K562 (cell line): ENCODE data around the gene AIG1. TPM values are rescaled to one million over a fixed set of nuclear protein-coding genes. Genes with fewer than 3 reads are reported as not detected.

Source experiments
- ATAC-seq: fragments of 200-7000 bp; cut with Tn5 transposase; 3 replicates; pipeline ENCODE4 v1.9.1; 2020; ENCODE audit warnings: moderate library complexity
- BruUV-seq: library from RNA; stranded (reverse); fragments of 400-500 nt; replicated peaks from 2 replicates; lab custom pipeline; 2021; lab: Mats Ljungman, UMichigan
- CTCF ChIA-PET: fragments of 300-600 bp; formaldehyde crosslinking; extraction: SDS; loops from one replicate; lab custom pipeline; 2021; ENCODE audit warnings: low intra/inter-chr PET ratio; lab: Yijun Ruan, JAX
- POLR2A ChIA-PET: fragments of 300-600, 350-650 bp; sonication (Branson Sonifier 250); formaldehyde crosslinking; extraction: SDS; loops from one replicate; lab custom pipeline; 2021; ENCODE audit warnings: antibody characterized with exemption, inconsistent platforms; lab: Yijun Ruan, JAX
- DNase-seq, 4 experiments: peaks; one replicate each; pipeline versions ENCODE4 v3.0.0 to v3.0.0-alpha.2; 2011 to 2018; ENCODE audit warnings: low spot score in 3 of 4, mixed read lengths in 3 of 4; ENCODE audit errors: extremely low read depth in 1 of 4
- FAIRE-seq: peaks from 2 replicates; lab custom pipeline; 2011; peaks lifted over from hg19 to GRCh38; lab: Jason Lieb, UNC
- H2AFZ ChIP-seq: 2 replicates; pipeline ENCODE4 v1.6.0; 2011; ENCODE audit warnings: low read depth, low read length, control low read depth, inconsistent platforms
- H3K27ac ChIP-seq: fragments of 200-600 bp; 3 replicates; pipeline ENCODE4 v1.8.0; 2011; ENCODE audit warnings: low read depth, mild to moderate bottlenecking, control low read depth, inconsistent platforms, low read length, moderate library complexity, mixed read lengths; ENCODE audit errors: extremely low read depth
- H3K27me3 ChIP-seq, 2 experiments: fragments of 300-600 bp in 1 of 2; 2 replicates in 1 of 2; 3 replicates in 1 of 2; pipeline versions ENCODE4 v1.6.0 to v1.8.0; 2011; ENCODE audit warnings: inconsistent platforms in 2 of 2, low read length in 2 of 2, mild to moderate bottlenecking in 1 of 2, mixed read lengths in 1 of 2, moderate library complexity in 1 of 2; ENCODE audit not compliant: control insufficient read depth in 2 of 2, insufficient read depth in 2 of 2
- H3K36me3 ChIP-seq: fragments of 300-600 bp; 3 replicates; pipeline ENCODE4 v1.8.0; 2011; ENCODE audit warnings: mild to moderate bottlenecking, low read length, inconsistent platforms; ENCODE audit not compliant: control insufficient read depth, insufficient read depth
- H3K4me1 ChIP-seq, 2 experiments: fragments of 200-600 bp in 1 of 2; replicated peaks in 1 of 2; 2 replicates in 1 of 2; 3 replicates in 1 of 2; pipeline versions ENCODE4 v1.5.1 to v1.8.0; 2011; ENCODE audit warnings: inconsistent platforms in 2 of 2, low read length in 2 of 2, mild to moderate bottlenecking in 1 of 2, mixed read lengths in 1 of 2, moderate library complexity in 1 of 2; ENCODE audit not compliant: control insufficient read depth in 2 of 2, insufficient read depth in 2 of 2
- H3K4me2 ChIP-seq: 2 replicates; pipeline ENCODE4 v1.6.1; 2011; ENCODE audit warnings: low read length, control low read depth, inconsistent platforms, mixed read lengths; ENCODE audit not compliant: insufficient read depth
- H3K4me3 ChIP-seq: fragments of 200-600 bp; sonication (generic), shearing (Covaris generic); 2 replicates; pipeline ENCODE4 v1.5.1; 2016; ENCODE audit warnings: control low read depth, inconsistent platforms
- H3K79me2 ChIP-seq: fragments of 200-600 bp; 3 replicates; pipeline ENCODE4 v1.8.0; 2011; ENCODE audit warnings: low read length, inconsistent platforms; ENCODE audit not compliant: control insufficient read depth, insufficient read depth
- H3K9ac ChIP-seq, 2 experiments: 2 replicates each; pipeline versions ENCODE4 v1.6.0 to v1.6.1; 2011; ENCODE audit warnings: low read depth in 2 of 2, low read length in 2 of 2, control low read depth in 1 of 2, inconsistent platforms in 1 of 2, mild to moderate bottlenecking in 1 of 2, mixed read lengths in 1 of 2; ENCODE audit not compliant: insufficient read depth in 1 of 2
- H3K9me1 ChIP-seq: one replicate; pipeline ENCODE4 v1.6.0; 2011; ENCODE audit warnings: inconsistent platforms, mild to moderate bottlenecking, low read length, moderate library complexity; ENCODE audit not compliant: control insufficient read depth, insufficient read depth
- H3K9me3 ChIP-seq: replicated peaks from 2 replicates; pipeline ENCODE4 v1.5.1; 2011; ENCODE audit warnings: low read depth, low read length, inconsistent platforms; ENCODE audit not compliant: control insufficient read depth, insufficient read depth
- H4K20me1 ChIP-seq: replicated peaks from 2 replicates; pipeline ENCODE4 v1.6.1; 2011; ENCODE audit warnings: low read length, inconsistent platforms, mixed read lengths; ENCODE audit not compliant: control insufficient read depth, insufficient read depth
- AFF1 ChIP-seq, 2 experiments: fragments of 450-650 bp; IDR thresholded peaks; 2 replicates each; pipeline ENCODE4 v1.6.1; 2018; ENCODE audit warnings: mild to moderate bottlenecking in 2 of 2, low read depth in 1 of 2; ENCODE audit not compliant: partially characterized antibody in 2 of 2
- ATF3 ChIP-seq, 2 experiments: fragments of 450-650 bp in 1 of 2; sonication (generic) in 1 of 2; formaldehyde crosslinking in 1 of 2; IDR thresholded peaks in 1 of 2; conservative IDR thresholded peaks in 1 of 2; 2 replicates each; pipeline versions ENCODE4 v1.6.1 to v1.8.1; 2016 to 2023; ENCODE audit warnings: mild to moderate bottlenecking in 2 of 2, moderate library complexity in 2 of 2, inconsistent platforms in 1 of 2, missing genetic modification reagents in 1 of 2
- C11orf30 ChIP-seq: fragments of 450-650 bp; IDR thresholded peaks from 2 replicates; pipeline ENCODE4 v1.6.1; 2016; ENCODE audit warnings: low read depth, mild to moderate bottlenecking
- CHD1 ChIP-seq: fragments of 200-600 bp; sonication (generic); IDR thresholded peaks from one replicate; pipeline ENCODE4 v1.6.1; 2012; ENCODE audit warnings: mild to moderate bottlenecking, moderate library complexity, low read length, inconsistent platforms
- DPF2 ChIP-seq: fragments of 450-650 bp; IDR thresholded peaks from 2 replicates; pipeline ENCODE4 v1.6.1; 2016
- GTF2E2 ChIP-seq: fragments of 200-800 bp; sonication (Bioruptor generic); IDR thresholded peaks from 2 replicates; pipeline ENCODE4 v1.6.1; 2016; ENCODE audit warnings: missing genetic modification characterization, missing compliant biosample characterization
- JUN ChIP-seq, 2 experiments: sonication (generic) in 1 of 2; formaldehyde crosslinking in 1 of 2; IDR thresholded peaks; 2 replicates each; pipeline versions ENCODE4 v1.6.1 to v1.8.0; 2012 to 2022; ENCODE audit warnings: borderline replicate concordance in 2 of 2, mild to moderate bottlenecking in 2 of 2, improper control_type of control experiment in 1 of 2, low read depth in 1 of 2, low read length in 1 of 2, missing genetic modification reagents in 1 of 2
- MAFG ChIP-seq: fragments of 450-650 bp; conservative IDR thresholded peaks from 2 replicates; pipeline ENCODE4 v1.6.1; 2016; ENCODE audit warnings: missing genetic modification characterization, missing compliant biosample characterization
- POLR2H ChIP-seq: IDR thresholded peaks from 2 replicates; pipeline ENCODE4 v1.6.1; 2016; ENCODE audit warnings: missing genetic modification characterization, low read depth, mild to moderate bottlenecking, control low read depth, missing compliant biosample characterization, moderate library complexity
- SMARCE1 ChIP-seq: fragments of 450-650 bp; IDR thresholded peaks from 2 replicates; pipeline ENCODE4 v1.7.1; 2016; ENCODE audit warnings: mild to moderate bottlenecking
- ZBTB12 ChIP-seq: fragments of 250-450 bp; sonication (Bioruptor Pico); IDR thresholded peaks from 2 replicates; pipeline ENCODE4 v1.4.0; 2020
- ZC3H8 ChIP-seq: fragments of 450-650 bp; IDR thresholded peaks from 2 replicates; pipeline ENCODE4 v1.6.1; 2017
- ZEB2 ChIP-seq: fragments of 450-650 bp; IDR thresholded peaks from 2 replicates; pipeline ENCODE4 v1.6.1; 2016
- ZNF217 ChIP-seq: sonication (generic); formaldehyde crosslinking; IDR thresholded peaks from 2 replicates; pipeline ENCODE4 v1.8.0; 2022; ENCODE audit warnings: mild to moderate bottlenecking, missing genetic modification reagents
- ZNF354B ChIP-seq: fragments of 250-450 bp; sonication (Bioruptor Pico); IDR thresholded peaks from 2 replicates; pipeline ENCODE4 v1.4.0; 2020
- WGBS: fragments of 100-300 bp; shearing (Covaris generic); methylation state at CpG from one replicate; pipeline ENCODE4 v1.1.6; 2016; ENCODE audit warnings: low coverage, mixed read lengths; ENCODE audit not compliant: insufficient coverage; ENCODE audit errors: missing lambda C conversion rate; 5-methylcytosine and 5-hydroxymethylcytosine counted together
- in situ Hi-C: fragments of 300-500 bp; cut with MboI; formaldehyde crosslinking; loops from 4 replicates; pipeline ENCODE4 v1.15.0; 2018; ENCODE audit warnings: inconsistent platforms, mixed read lengths
- intact Hi-C: fragments of 100-400 bp; cut with micrococcal nuclease; formaldehyde crosslinking; loops from 2 replicates; pipeline ENCODE4 v1.14.2; 2022
- polyA plus RNA-seq, 8 experiments: library from polyadenylated mRNA; depleted of rRNA in 4 of 8; stranded (reverse) in 5 of 8; unstranded in 3 of 8; fragments of >200 nt; fragmentation: Nextera tagmentation in 2 of 8; fragmentation: Illumina TruSeq in 1 of 8; extraction: Ambion mirVana in 2 of 8; extraction: Trizol in 1 of 8; gene quantifications; 2 replicates each; pipeline versions ENCODE4 v1.2.1 to v1.2.3, GENCODE V29; 2011 to 2014; ENCODE audit warnings: inconsistent platforms in 1 of 8, missing spikeins in 1 of 8
- total RNA-seq, 7 experiments: library from RNA; depleted of rRNA in 6 of 7; stranded (reverse); fragments of >200 nt in 6 of 7; fragmentation: Illumina TruSeq in 2 of 7; extraction: Trizol in 2 of 7; gene quantifications; 2 replicates each; pipeline versions ENCODE4 v1.2.1 to v1.2.3, GENCODE V29; 2011 to 2021; ENCODE audit warnings: low replicate concordance in 1 of 7

The AIG1 gene
- total and polyA plus RNA-seq, 9 of the 15 experiments (the other 6 are each of a cell fraction or from before 2014, with no cell fraction given), result 74.8 to 333 (median 127) TPM

DNA sequence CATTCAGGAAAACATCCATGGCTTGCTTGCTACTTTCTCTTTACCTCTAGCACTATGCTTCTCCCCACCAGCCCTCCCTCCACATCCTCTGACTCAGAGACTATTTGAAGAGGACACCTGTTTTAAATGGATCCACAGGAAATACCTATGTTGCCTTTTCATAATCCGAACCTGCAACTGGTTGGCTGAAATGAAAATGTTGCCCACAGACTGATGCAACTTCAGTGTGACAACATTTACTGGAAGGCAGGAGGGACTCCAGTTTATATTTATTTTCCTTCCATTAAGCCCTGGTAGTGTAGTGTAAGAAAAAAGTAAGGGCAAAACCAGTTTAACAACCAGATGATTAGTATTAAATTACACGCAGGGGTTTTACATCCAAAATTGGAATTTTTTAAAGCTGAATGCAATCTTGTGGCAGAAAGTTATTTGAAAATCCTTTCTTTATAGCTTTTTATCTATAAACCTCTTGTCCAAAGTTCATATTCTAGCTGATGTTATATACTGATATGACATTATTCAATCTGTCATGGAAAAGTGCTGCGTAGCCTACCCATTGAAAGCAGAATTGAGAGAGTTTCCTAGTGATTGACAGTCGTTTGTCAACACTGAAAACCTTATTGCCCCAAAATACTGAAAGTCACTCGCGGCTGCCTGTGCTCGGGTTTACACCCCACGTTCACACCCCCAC lies 881 bp upstream of the AIG1 start:
- Histone ChIP-seq H3K79me2 (peaks cover 37% of the 10 kb centered on the region), H3K4me3 (peak overlapping the region; percentile 59), H3K9me1 (no peaks in the 10 kb centered on the region), H3K9me3 (no peaks in the 10 kb centered on the region), H3K27ac (peak overlapping the region; percentile 92), H3K4me2 (peak overlapping the region; percentile 86), H3K9ac (peak overlapping the region; percentile 74 to 95), H3K27me3 (no peaks in the 10 kb centered on the region), H3K36me3 (no peaks in the 10 kb centered on the region), H3K4me1 (peaks cover 9 to 32% of the 10 kb centered on the region in 2 experiments; a peak in 4 of 5 replicates), H4K20me1 (no peaks in the 10 kb centered on the region), H2AFZ (peak overlapping the region; percentile 92)
- in situ Hi-C loops, result no loop called here
- intact Hi-C loops, result loop anchor here (1.0 to 5.0 kb wide), 3 partner anchors 104 to 219 kb away; no protein-coding TSS in a partner anchor
- ChIA-PET CTCF (no interaction called here), POLR2A (interaction anchor here (0.6 to 2.3 kb wide), 7 partner anchors 9 to 363 kb away, joined by 3 to 6 read pairs (median 3); no protein-coding TSS in a partner anchor)
- DNase-seq (peak in 1 of 4 experiments; percentile 16), FAIRE-seq (no peak), ATAC-seq (0 out of 3 replicates have a peak, but pooled peaks have one; percentile 1)
- TSS peak; percentile 77 for BruUV-seq
- 4% methylated on average over 8 of the region's 8 CpGs for WGBS
- peak; percentile 63; the same call in 1 of the 2 replicates for TF ChIP-seq POLR2H (tag)
- no peak for TF ChIP-seq ZBTB12
- no peak for TF ChIP-seq ZNF217 (CRISPR knock-in tag)
- TF ChIP-seq ATF3 (IDR thresholded peaks at IDR 0.05), result peak; percentile 51
- no peak for TF ChIP-seq ATF3 (CRISPR knock-in tag; conservative IDR thresholded peaks at IDR 0.05)
- peak; percentile 49 for TF ChIP-seq C11orf30
- peak in 1 of 2 experiments; percentile 8 for TF ChIP-seq AFF1 (IDR thresholded peaks at IDR 0.05; ENCODE audit: low read depth in 1 of 2, partially characterized antibody in 2 of 2)
- peak; percentile 61; the same call in 1 of the 2 replicates for TF ChIP-seq SMARCE1
- TF ChIP-seq CHD1, result peak; percentile 48
- no peak for TF ChIP-seq JUN (IDR thresholded peaks at IDR 0.05; ENCODE audit: borderline replicate concordance, low read depth, low read length)
- no peak for TF ChIP-seq JUN (CRISPR knock-in tag; IDR thresholded peaks at IDR 0.05; ENCODE audit: borderline replicate concordance)
- TF ChIP-seq MAFG (tag), result 0 out of 2 replicates have a peak, but pooled peaks have one; percentile 19
- no peak for TF ChIP-seq GTF2E2 (tag)
- TF ChIP-seq DPF2, result peak; percentile 72
- TF ChIP-seq ZNF354B, result no peak
- no peak for TF ChIP-seq ZEB2
- no peak for TF ChIP-seq ZC3H8
